Measurements from ENCODE around the gene CALB2. TPM values are rescaled to one million over a fixed set of nuclear protein-coding genes. Genes with fewer than 3 reads are reported as not detected.
A peak's percentile ranks its signal among the peaks of the same experiment; 100 is the strongest.

CALB2 gene
- total RNA-seq (2021) (1.6 to 2.6 TPM (median 2.5 TPM) in 3 replicates), Bru-seq, nascent RNA (percentile 23 among the genes with signal in this experiment)
- long read RNA-seq, experiment 1, transcript CALB2-201 (11 exons, 1,466 nt) = major isoform, 6 of 7 reads
- long read RNA-seq, experiment 1, partial matches to known transcripts = 0 of 7 reads
- long read RNA-seq, experiment 1, other reads (novel, unspliced or antisense) = 0 of 7 reads
- long read RNA-seq, experiment 2, partial matches to known transcripts = 1 of 5 reads
- long read RNA-seq, experiment 2, other reads (novel, unspliced or antisense) = 1 of 5 reads
- long read RNA-seq, experiment 3, partial matches to known transcripts = 1 of 5 reads
- long read RNA-seq, experiment 3, other reads (novel, unspliced or antisense) = 0 of 5 reads

- CTCF ChIA-PET = interaction anchor here (0.7 to 3.6 kb wide), 8 partner anchors 9 to 587 kb away, joined by 3 to 27 read pairs (median 6); no protein-coding TSS in a partner anchor
- peak; percentile 93 for TF ChIP-seq CTCF (IDR thresholded peaks at IDR 0.05)
- no peak for TF ChIP-seq E2F1 (CRISPR knock-in tag; IDR thresholded peaks at IDR 0.05)
- TF ChIP-seq E2F5 (CRISPR knock-in tag; IDR thresholded peaks at IDR 0.05) = 0 out of 2 replicates have a peak, but pooled peaks have one; percentile 50
- no peak; the same call in 1 of the 2 replicates for TF ChIP-seq NR3C1 (CRISPR knock-in tag; conservative IDR thresholded peaks at IDR 0.05; ENCODE audit: low read depth)
- 0 out of 2 replicates have a peak, but pooled peaks have one; percentile 50 for TF ChIP-seq CBFB (CRISPR knock-in tag; IDR thresholded peaks at IDR 0.05; ENCODE audit: low read depth)
- no peak for TF ChIP-seq SMAD4 (CRISPR knock-in tag; IDR thresholded peaks at IDR 0.05)
- TF ChIP-seq ZNF423 (CRISPR knock-in tag; IDR thresholded peaks at IDR 0.05) = peak; percentile 22; the same call in 1 of the 2 replicates
- 0 out of 2 replicates have a peak, but pooled peaks have one; percentile 29 for TF ChIP-seq FOXK1 (CRISPR knock-in tag; IDR thresholded peaks at IDR 0.05)
- TF ChIP-seq E2F4 (CRISPR knock-in tag; IDR thresholded peaks at IDR 0.05; ENCODE audit: borderline replicate concordance, low read depth) = no peak
- TF ChIP-seq PREB (CRISPR knock-in tag; IDR thresholded peaks at IDR 0.05; ENCODE audit: borderline replicate concordance) = no peak
- peak; percentile 31; the same call in 1 of the 2 replicates for TF ChIP-seq SP1 (CRISPR knock-in tag; conservative IDR thresholded peaks at IDR 0.05)
- peak; percentile 71; the same call in 1 of the 2 replicates for TF ChIP-seq HMGXB4 (CRISPR knock-in tag; IDR thresholded peaks at IDR 0.05)
- TF ChIP-seq ETV6 (CRISPR knock-in tag; IDR thresholded peaks at IDR 0.05) = 0 out of 2 replicates have a peak, but pooled peaks have one; percentile 61
- POLR2A ChIA-PET = no interaction called here
- ATAC-seq (peak; percentile 95), DNase-seq (ENCODE audit: low spot score) (peak; percentile 81)
- no peaks in the 10 kb centered on the region for H3K36me3 Mint-ChIP-seq
- no peak within 1 kb of the TSS for H3K27ac Mint-ChIP-seq
- H3K4me1 Mint-ChIP-seq = peaks cover 11% of the 10 kb centered on the region
- peak within 1 kb of the TSS; percentile 69 for H3K4me3 Mint-ChIP-seq
- H3K9me3 Mint-ChIP-seq = no peaks in the 10 kb centered on the region
- peaks cover 34% of the 10 kb centered on the region for H3K27me3 Mint-ChIP-seq (ENCODE audit: low read depth)
Measured at GRCh38 chr16:71358464-71358998, at the start of gene CALB2. TSS of gene CALB2 (plus strand) at chr16:71358723. CDS start at chr16:71358793, 70 bp downstream.

Measured in WTC11 (cell line).